ENCODE data around the gene SLC26A6.

GRCh38 chr3:48637305-48637704 lies 2.0 kb upstream of the SLC26A6 start:
- TF ChIP-seq CTCF (IDR thresholded peaks at IDR 0.05) (no peak), POLR2AphosphoS5 (IDR thresholded peaks at IDR 0.05) (no peak)

Measured in upper lobe of left lung (tissue), 4 donors.